ENCODE data around the gene UBE2J2. TPM values are rescaled to one million over a fixed set of nuclear protein-coding genes. Genes with fewer than 3 reads are reported as not detected.

Gene UBE2J2
- total and polyA plus RNA-seq, 2 experiments from 2014 or later, result 47.1 to 70.2 TPM

- Histone ChIP-seq H3K27ac (ENCODE audit: low read depth) (no peak overlapping the region), H3F3A (replicated peaks; ENCODE audit: low read depth) (peaks cover 22% of the 10 kb centered on the region), H3K79me2 (replicated peaks; ENCODE audit: insufficient read depth) (peaks cover 31% of the 10 kb centered on the region)
These were observed 40.6 kb upstream of the UBE2J2 start for GRCh38 chr1:1314237-1314586.

More at GRCh38 chr1:1314237-1314586, 40.6 kb upstream of the UBE2J2 start:
- ATAC-seq (no peak), DNase-seq (ENCODE audit: low spot score) (no peak)
- no peaks in the 10 kb centered on the region; the same call in 2 of the 3 replicates for H3K9me3 Mint-ChIP-seq
- no peak overlapping the region for H3K4me3 ChIP-seq
- no peak overlapping the region for H2AFZ ChIP-seq
- TF ChIP-seq STAT1 (IDR thresholded peaks at IDR 0.05; ENCODE audit: unreplicated experiment) (no peak), ZNF462 (CRISPR knock-in tag; IDR thresholded peaks at IDR 0.05) (no peak), POLR2AphosphoS5 (IDR thresholded peaks at IDR 0.05; ENCODE audit: low read depth) (no peak), NANOG (IDR thresholded peaks at IDR 0.05; ENCODE audit: borderline replicate concordance) (no peak), CTCF (conservative IDR thresholded peaks at IDR 0.05; ENCODE audit: low read depth in 2 of 2) (no peak), CREB1 (CRISPR knock-in tag; IDR thresholded peaks at IDR 0.05; ENCODE audit: low read depth) (no peak), JUNB (IDR thresholded peaks at IDR 0.05; ENCODE audit: unreplicated experiment) (no peak), ZNF331 (CRISPR knock-in tag; IDR thresholded peaks at IDR 0.05; ENCODE audit: low read depth) (no peak)
- peaks cover 55% of the 10 kb centered on the region for H3K36me3 Mint-ChIP-seq (ENCODE audit: low read depth)
- H3K4me2 ChIP-seq, result no peak overlapping the region
- peaks cover 18% of the 10 kb centered on the region for H3K4me1 Mint-ChIP-seq
- no peaks in the 10 kb centered on the region for H3K9me2 ChIP-seq (ENCODE audit: insufficient read depth)
- no peak overlapping the region for H3K4me3 Mint-ChIP-seq
- peaks cover 25% of the 10 kb centered on the region for H4K20me1 ChIP-seq (replicated peaks; ENCODE audit: insufficient read depth)
- peaks cover 8% of the 10 kb centered on the region; the same call in 1 of the 2 replicates for H3K36me3 ChIP-seq (ENCODE audit: insufficient read depth)
- H3K4me1 ChIP-seq (ENCODE audit: insufficient read depth), result peaks cover 7% of the 10 kb centered on the region; the same call in 1 of the 2 replicates
- peaks cover 24% of the 10 kb centered on the region for H3K27me3 Mint-ChIP-seq (ENCODE audit: insufficient read depth, low read depth, poor library complexity)
- no peaks in the 10 kb centered on the region for H3K27me3 ChIP-seq (ENCODE audit: insufficient read depth)
- no peak overlapping the region for H3K27ac Mint-ChIP-seq

Data from GM23338 (cell line).